Gastroesophageal sphincter (tissue), 4 donors: Measurements from ENCODE around the gene SLC2A13. TPM values are rescaled to one million over a fixed set of nuclear protein-coding genes. Genes with fewer than 3 reads are reported as not detected.

Source experiments
- ATAC-seq: fragments of 150-250 bp; one replicate; pipeline ENCODE4 v1.9.1; 2016; ENCODE audit warnings: mild to moderate bottlenecking, moderate library complexity
- H3K27ac ChIP-seq, 4 donors: fragments of 200-600 bp; sonication (generic) in 3 of 4; 1 replicate in 3 of 4; 2 replicates in 1 of 4; pipeline ENCODE4 v1.5.1; 2016 to 2019
- H3K27me3 ChIP-seq: fragments of 200-600 bp; sonication (generic); one replicate; pipeline ENCODE4 v1.5.1; 2019
- H3K36me3 ChIP-seq, 2 donors: fragments of 200-600 bp; sonication (generic); one replicate each; pipeline ENCODE4 v1.5.1; 2019; ENCODE audit warnings: control low read depth in 1 of 2
- H3K4me1 ChIP-seq, 3 donors: fragments of 200-600 bp; sonication (generic); 1 replicate in 2 of 3; 2 replicates in 1 of 3; pipeline ENCODE4 v1.5.1; 2016 to 2019; ENCODE audit warnings: control low read depth in 2 of 3
- H3K4me3 ChIP-seq, 2 donors: fragments of 200-600 bp; sonication (generic); one replicate each; pipeline ENCODE4 v1.5.1; 2019; ENCODE audit warnings: mild to moderate bottlenecking in 1 of 2, moderate library complexity in 1 of 2
- H3K9me3 ChIP-seq, 3 donors: fragments of 200-600 bp; sonication (generic); one replicate each; pipeline ENCODE4 v1.5.1; 2017 to 2019; ENCODE audit warnings: control low read depth in 2 of 3
- EP300 ChIP-seq: sonication (generic); formaldehyde crosslinking; IDR thresholded peaks from one replicate; pipeline ENCODE4 v1.6.1; 2017; ENCODE audit warnings: antibody characterized with exemption, mild to moderate bottlenecking
- POLR2A ChIP-seq, 2 donors: fragments of 450-650 bp; IDR thresholded peaks; one replicate each; pipeline ENCODE4 v1.6.1; 2017; ENCODE audit warnings: antibody characterized with exemption in 2 of 2, mild to moderate bottlenecking in 2 of 2, moderate library complexity in 1 of 2
- POLR2AphosphoS5 ChIP-seq: sonication (generic); formaldehyde crosslinking; IDR thresholded peaks from one replicate; pipeline ENCODE4 v1.6.1; 2017; ENCODE audit warnings: antibody characterized with exemption
- WGBS, 2 donors: methylation state at CpG; one replicate each; pipeline ENCODE4 v1.1.5; 2018; ENCODE audit warnings: low coverage in 1 of 2; 5-methylcytosine and 5-hydroxymethylcytosine counted together
- total RNA-seq, 4 donors: library from RNA; depleted of rRNA; stranded (reverse); fragments of >200 nt; gene quantifications; one replicate each; pipeline ENCODE4 v1.1.0, GENCODE V29; 2016
- TF ChIP-seq, protein P1 (sequence below), 4 experiments: fragments of 200-600 bp in 2 of 4; fragments of 450-650 bp in 2 of 4; sonication (generic) in 1 of 4; IDR thresholded peaks; one replicate each; pipeline ENCODE4 v1.5.1; 2017 to 2019; ENCODE audit warnings: antibody characterized with exemption in 4 of 4, mild to moderate bottlenecking in 2 of 4, moderate library complexity in 2 of 4

Gene SLC2A13
- total RNA-seq, 4 donors from 2014 or later: 20.4 to 38.3 (median 22.3) TPM

DNA sequence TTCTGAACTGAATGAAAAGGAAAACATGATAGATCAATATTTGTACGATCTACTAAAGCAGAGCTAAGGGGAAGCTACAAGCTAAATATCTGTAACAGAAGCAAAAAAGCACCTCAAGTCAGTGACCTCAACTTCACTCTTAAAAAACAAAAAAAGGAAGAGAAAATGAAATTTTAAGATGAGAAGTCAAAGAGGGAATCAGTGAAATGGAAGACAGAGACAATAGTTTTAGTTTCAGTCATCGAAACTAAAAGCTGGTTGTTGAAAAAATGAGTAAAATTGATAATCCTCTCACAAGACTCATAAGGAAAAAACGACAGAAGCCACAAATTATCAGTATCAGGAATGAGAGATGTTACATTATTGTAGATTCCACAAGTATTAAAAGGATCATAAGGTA, 11.9 kb upstream of the SLC2A13 start:
- Histone ChIP-seq H3K27me3 (no peaks in the 10 kb centered on the region), H3K4me3 (no peak overlapping the region), H3K36me3 (no peaks in the 10 kb centered on the region), H3K9me3 (no peaks in the 10 kb centered on the region), H3K27ac (no peak overlapping the region), H3K4me1 (no peaks in the 10 kb centered on the region)
- 69 to 83% methylated on average over 3 of the region's 3 CpGs for WGBS, 2 donors
- no peak for TF ChIP-seq EP300
- no peak for TF ChIP-seq POLR2AphosphoS5
- TF ChIP-seq, protein P1, sequence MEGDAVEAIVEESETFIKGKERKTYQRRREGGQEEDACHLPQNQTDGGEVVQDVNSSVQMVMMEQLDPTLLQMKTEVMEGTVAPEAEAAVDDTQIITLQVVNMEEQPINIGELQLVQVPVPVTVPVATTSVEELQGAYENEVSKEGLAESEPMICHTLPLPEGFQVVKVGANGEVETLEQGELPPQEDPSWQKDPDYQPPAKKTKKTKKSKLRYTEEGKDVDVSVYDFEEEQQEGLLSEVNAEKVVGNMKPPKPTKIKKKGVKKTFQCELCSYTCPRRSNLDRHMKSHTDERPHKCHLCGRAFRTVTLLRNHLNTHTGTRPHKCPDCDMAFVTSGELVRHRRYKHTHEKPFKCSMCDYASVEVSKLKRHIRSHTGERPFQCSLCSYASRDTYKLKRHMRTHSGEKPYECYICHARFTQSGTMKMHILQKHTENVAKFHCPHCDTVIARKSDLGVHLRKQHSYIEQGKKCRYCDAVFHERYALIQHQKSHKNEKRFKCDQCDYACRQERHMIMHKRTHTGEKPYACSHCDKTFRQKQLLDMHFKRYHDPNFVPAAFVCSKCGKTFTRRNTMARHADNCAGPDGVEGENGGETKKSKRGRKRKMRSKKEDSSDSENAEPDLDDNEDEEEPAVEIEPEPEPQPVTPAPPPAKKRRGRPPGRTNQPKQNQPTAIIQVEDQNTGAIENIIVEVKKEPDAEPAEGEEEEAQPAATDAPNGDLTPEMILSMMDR (IDR thresholded peaks at IDR 0.05): no peak
- no peak for TF ChIP-seq POLR2A (IDR thresholded peaks at IDR 0.05)
- no peak for ATAC-seq

DNA sequence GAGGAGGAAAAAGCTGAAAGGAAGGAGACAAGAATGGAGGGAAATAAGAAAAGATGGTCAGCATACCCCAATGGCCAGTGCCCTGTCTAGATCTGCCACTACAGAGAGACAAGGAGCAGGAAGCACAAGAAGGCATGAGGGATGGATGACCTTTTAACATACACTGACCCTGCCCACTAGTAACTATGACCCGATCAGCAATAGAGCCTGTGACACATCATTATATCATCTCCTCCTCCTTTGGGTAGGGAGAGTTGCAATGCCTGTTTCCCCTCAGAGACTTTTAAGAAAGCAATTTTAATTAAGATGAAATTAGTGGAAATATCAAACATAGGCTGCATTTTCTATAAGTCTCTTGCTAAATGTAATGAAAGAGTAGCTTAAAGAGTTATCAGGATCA, 4.7 kb upstream of the SLC2A13 start:
- Histone ChIP-seq H3K4me1 (peaks cover 0 to 17% (median 0%) of the 10 kb centered on the region in 3 donors), H3K9me3 (no peaks in the 10 kb centered on the region), H3K36me3 (no peaks in the 10 kb centered on the region), H3K4me3 (no peak overlapping the region), H3K27ac (no peak overlapping the region), H3K27me3 (no peaks in the 10 kb centered on the region)
- WGBS, 2 donors: 86 to 90% methylated on average over 1 of the region's 1 CpG
- ATAC-seq: no peak
- no peak for TF ChIP-seq POLR2A (IDR thresholded peaks at IDR 0.05)
- TF ChIP-seq, protein P1 (IDR thresholded peaks at IDR 0.05): no peak
- TF ChIP-seq EP300: no peak
- TF ChIP-seq POLR2AphosphoS5: no peak

DNA sequence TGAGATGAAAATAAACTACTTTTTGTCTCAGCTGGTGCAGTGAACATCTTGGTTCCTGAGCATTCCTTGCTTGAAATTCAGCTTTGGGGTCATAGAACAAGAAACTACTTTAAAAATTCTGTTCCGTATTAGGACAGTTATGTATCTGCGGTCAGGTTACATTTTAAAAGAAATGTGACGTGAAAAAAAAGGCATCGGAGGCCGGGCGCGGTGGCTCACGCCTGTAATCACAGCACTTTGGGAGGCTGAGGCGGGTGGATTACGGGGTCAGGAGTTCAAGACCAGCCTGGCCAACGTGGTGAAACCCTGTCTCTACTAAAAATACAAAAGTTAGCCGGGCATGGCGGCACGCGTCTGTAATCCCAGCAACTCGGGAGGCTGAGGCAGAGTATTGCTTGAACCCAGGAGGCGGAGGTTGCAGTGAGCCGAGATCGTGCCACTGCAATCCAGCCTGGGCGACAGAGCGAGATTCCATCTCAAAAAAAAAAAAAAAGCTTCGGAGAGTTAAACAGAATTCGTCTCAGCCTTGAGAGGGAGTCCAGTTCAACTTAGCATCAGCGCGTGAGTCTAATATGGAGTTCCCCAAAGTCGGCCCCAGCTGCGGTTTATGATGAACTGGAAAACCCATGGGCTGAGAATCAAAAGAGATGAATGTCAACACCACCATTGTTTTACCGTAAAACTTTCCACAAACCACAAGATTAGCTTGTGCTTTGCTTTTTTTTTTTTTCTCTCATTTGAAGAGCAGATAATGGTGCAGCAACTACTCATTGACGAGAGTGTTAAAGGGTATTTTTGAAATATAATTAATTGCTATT, 2.1 kb upstream of the SLC2A13 start:
- H3K4me3 ChIP-seq: peak overlapping the region in 1 of 2 donors; percentile 97
- H3K4me1 ChIP-seq: peaks cover 0 to 37% (median 3%) of the 10 kb centered on the region in 3 donors
- H3K27ac ChIP-seq: peak overlapping the region in 1 of 4 donors; percentile 93
- 68 to 76% methylated on average over 16 to 23 of the region's 29 CpGs for WGBS, 2 donors
- ATAC-seq: no peak
- H3K9me3 ChIP-seq: no peaks in the 10 kb centered on the region
- no peak for TF ChIP-seq POLR2AphosphoS5
- no peak for TF ChIP-seq EP300
- TF ChIP-seq, protein P1 (IDR thresholded peaks at IDR 0.05): peak in 1 of 4 experiments; percentile 1
- TF ChIP-seq POLR2A (IDR thresholded peaks at IDR 0.05): no peak
- no peaks in the 10 kb centered on the region for H3K36me3 ChIP-seq
- H3K27me3 ChIP-seq: no peaks in the 10 kb centered on the region

DNA sequence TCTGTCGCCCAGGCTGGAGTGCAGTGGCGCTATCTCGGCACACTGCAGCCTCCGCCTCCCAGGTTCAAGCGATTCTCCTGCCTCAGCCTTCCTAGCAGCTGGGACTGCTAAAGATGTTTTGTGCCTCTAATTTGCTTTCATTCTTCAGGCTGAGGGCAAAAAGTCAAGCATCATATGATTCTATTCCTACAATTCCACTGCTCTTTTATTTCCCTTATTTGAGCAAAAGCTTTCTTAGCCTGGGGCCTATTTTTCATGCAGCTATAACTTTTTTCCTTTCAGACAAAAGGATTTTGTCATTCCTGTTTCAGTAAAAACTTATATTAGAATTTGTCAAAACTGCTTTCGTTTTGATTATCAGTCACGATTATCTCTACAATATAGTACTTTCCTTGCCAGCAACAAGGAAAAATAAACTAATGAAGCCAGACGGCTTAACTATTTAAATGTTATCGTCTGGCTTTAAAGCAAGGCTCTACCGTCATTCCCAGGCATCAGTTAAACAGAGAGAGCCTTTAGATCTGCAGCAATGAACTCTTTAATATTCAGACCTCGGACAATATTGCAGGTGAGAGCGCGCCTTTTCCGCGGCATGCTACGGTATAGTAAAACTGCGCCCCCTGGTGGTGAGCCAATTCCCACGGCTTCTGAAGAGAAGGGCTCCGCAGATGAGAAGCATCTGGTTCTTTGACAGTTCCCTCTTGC, 1.4 kb upstream of the SLC2A13 start:
- H3K36me3 ChIP-seq: no peaks in the 10 kb centered on the region
- TF ChIP-seq EP300 (no peak), POLR2A (IDR thresholded peaks at IDR 0.05) (no peak), POLR2AphosphoS5 (peak; percentile 57)
- TF ChIP-seq, protein P1 (IDR thresholded peaks at IDR 0.05): peak; percentile 86 to 93 (median 91)

More for the DNA sequence above, 1.4 kb upstream of the SLC2A13 start:
- Histone ChIP-seq H3K27me3 (no peaks in the 10 kb centered on the region), H3K27ac (peak overlapping the region; percentile 6 to 95 (median 90)), H3K9me3 (no peaks in the 10 kb centered on the region), H3K4me3 (peak overlapping the region; percentile 56 to 97), H3K4me1 (peaks cover 0 to 45% (median 3%) of the 10 kb centered on the region in 3 donors)
- 28 to 30% methylated on average over 13 of the region's 19 CpGs for WGBS, 2 donors
- peak; percentile 50 for ATAC-seq
